ENCODE data around the gene DUSP23. TPM values are rescaled to one million over a fixed set of nuclear protein-coding genes. Genes with fewer than 3 reads are reported as not detected.

The DUSP23 gene
- total and polyA plus RNA-seq, 2 experiments from 2014 or later: 47.9 to 53.4 TPM

GRCh38 chr1:159755451-159756007 is 25.2 kb upstream of the DUSP23 start:
- TF ChIP-seq CTCF (IDR thresholded peaks at IDR 0.05; ENCODE audit: low read depth, low read length): no peak
- Histone ChIP-seq H3K4me1 (ENCODE audit: low read depth) (no peaks in the 10 kb centered on the region), H3K27me3 (no peaks in the 10 kb centered on the region), H3K36me3 (no peaks in the 10 kb centered on the region), H3K4me3 (no peak overlapping the region), H3K9me3 (ENCODE audit: low read depth) (no peaks in the 10 kb centered on the region), H3K27ac (no peak overlapping the region)
- no peak for DNase-seq (ENCODE audit: low read depth in 1 of 2, low spot score in 1 of 2)

- Histone ChIP-seq H3K27ac (no peak overlapping the region), H3K9me3 (ENCODE audit: low read depth) (no peaks in the 10 kb centered on the region), H3K4me3 (no peak overlapping the region), H3K36me3 (no peaks in the 10 kb centered on the region), H3K4me1 (ENCODE audit: low read depth) (no peaks in the 10 kb centered on the region), H3K27me3 (no peaks in the 10 kb centered on the region)
- TF ChIP-seq CTCF (IDR thresholded peaks at IDR 0.05; ENCODE audit: low read depth, low read length): no peak
- peak in 1 of 2 donors; percentile 85 for DNase-seq (ENCODE audit: low read depth in 1 of 2, low spot score in 1 of 2)
Measured at GRCh38 chr1:159756397-159756796, 24.4 kb upstream of the DUSP23 start.

GRCh38 chr1:159763686-159764085 is 17.1 kb upstream of the DUSP23 start:
- DNase-seq (ENCODE audit: low read depth in 1 of 2, low spot score in 1 of 2): peak in 1 of 2 donors; percentile 65
- Histone ChIP-seq H3K27ac (no peak overlapping the region), H3K27me3 (no peaks in the 10 kb centered on the region), H3K4me3 (no peak overlapping the region), H3K4me1 (ENCODE audit: low read depth) (no peaks in the 10 kb centered on the region), H3K9me3 (ENCODE audit: low read depth) (no peaks in the 10 kb centered on the region), H3K36me3 (no peaks in the 10 kb centered on the region)
- no peak for TF ChIP-seq CTCF (IDR thresholded peaks at IDR 0.05; ENCODE audit: low read depth, low read length)

DNA sequence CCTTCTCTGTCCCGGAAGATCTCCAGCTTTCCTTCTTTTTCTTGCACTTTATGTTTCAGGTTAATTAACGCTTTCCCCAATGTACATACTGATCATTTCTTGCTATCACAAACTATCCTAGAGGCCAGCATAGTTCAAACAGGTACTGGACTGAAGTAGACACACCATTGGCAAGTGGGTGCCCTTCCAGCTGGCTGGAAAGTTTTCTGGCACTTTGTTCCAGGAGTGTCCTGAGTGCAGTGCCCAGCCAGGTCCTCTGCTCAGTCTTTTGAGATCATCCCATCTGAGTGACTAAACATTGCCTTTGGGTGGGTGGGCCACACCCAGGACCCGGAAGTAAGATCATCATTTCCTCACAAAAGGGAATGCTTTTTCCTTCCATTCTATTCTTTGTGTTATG is 15.0 kb upstream of the DUSP23 start:
- no peaks in the 10 kb centered on the region for H3K4me1 ChIP-seq (ENCODE audit: low read depth)
- no peak for DNase-seq (ENCODE audit: low read depth in 1 of 2, low spot score in 1 of 2)
- no peaks in the 10 kb centered on the region for H3K27me3 ChIP-seq
- H3K4me3 ChIP-seq: no peak overlapping the region
- H3K9me3 ChIP-seq (ENCODE audit: low read depth): no peaks in the 10 kb centered on the region
- H3K27ac ChIP-seq: no peak overlapping the region
- no peaks in the 10 kb centered on the region for H3K36me3 ChIP-seq
- no peak for TF ChIP-seq CTCF (IDR thresholded peaks at IDR 0.05; ENCODE audit: low read depth, low read length)

GRCh38 chr1:159771127-159771895 is 9.5 kb upstream of the DUSP23 start:
- no peak for DNase-seq (ENCODE audit: low read depth in 1 of 2, low spot score in 1 of 2)
- H3K9me3 ChIP-seq (ENCODE audit: low read depth): no peaks in the 10 kb centered on the region
- no peaks in the 10 kb centered on the region for H3K36me3 ChIP-seq
- H3K27ac ChIP-seq: no peak overlapping the region
- no peak overlapping the region for H3K4me3 ChIP-seq
- TF ChIP-seq CTCF (IDR thresholded peaks at IDR 0.05; ENCODE audit: low read depth, low read length): no peak
- H3K4me1 ChIP-seq (ENCODE audit: low read depth): no peaks in the 10 kb centered on the region
- H3K27me3 ChIP-seq: no peaks in the 10 kb centered on the region

Data from cardiac muscle cell (in vitro differentiated cells and primary cell).